Measurements from ENCODE around the gene NDUFAF2.

- no peak for TF ChIP-seq CTCF (IDR thresholded peaks at IDR 0.05; ENCODE audit: insufficient read depth, low read depth, low read length)
- TF ChIP-seq EZH2 (IDR thresholded peaks at IDR 0.05; ENCODE audit: insufficient read depth, low read length), result no peak
Measured at GRCh38 chr5:61162010-61162831, 217.2 kb downstream of the NDUFAF2 start, which contains the start of gene SMIM15.
